CD4-positive, alpha-beta T cell treated with Interferon alpha-2 for 1 hour (primary cell): ENCODE measurements around the gene C1QTNF12.
A peak's percentile ranks its signal among the peaks of the same experiment; 100 is the strongest.
"Not testable (repeated sequence)": the region's sequence is repeated elsewhere in the genome, so short reads cannot be mapped to it uniquely, and the experiment has no call there.

Source experiments
- DNase-seq, 2 donors: peaks; one replicate each; pipeline ENCODE4 v3.0.0-alpha.2; 2020 to 2022

Gene C1QTNF12

DNA sequence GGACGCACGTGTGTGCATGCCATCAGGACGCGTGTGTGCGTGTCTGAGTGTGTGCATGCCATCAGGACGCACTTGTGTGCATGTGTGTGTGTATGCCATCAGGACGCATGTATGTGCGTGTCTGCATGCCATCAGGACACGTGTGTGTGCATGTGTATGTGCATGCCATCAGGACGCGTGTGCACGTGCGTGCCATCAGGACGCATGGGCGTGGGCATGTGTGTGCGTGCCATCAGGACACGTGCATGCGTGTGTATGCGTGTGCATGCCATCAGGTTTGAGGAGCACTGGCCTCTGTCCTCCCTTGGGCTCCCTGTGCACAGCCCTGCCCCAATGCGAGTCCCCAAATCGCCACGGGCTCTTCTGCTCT is 12.6 kb upstream of the C1QTNF12 start:
- no peak for DNase-seq

DNA sequence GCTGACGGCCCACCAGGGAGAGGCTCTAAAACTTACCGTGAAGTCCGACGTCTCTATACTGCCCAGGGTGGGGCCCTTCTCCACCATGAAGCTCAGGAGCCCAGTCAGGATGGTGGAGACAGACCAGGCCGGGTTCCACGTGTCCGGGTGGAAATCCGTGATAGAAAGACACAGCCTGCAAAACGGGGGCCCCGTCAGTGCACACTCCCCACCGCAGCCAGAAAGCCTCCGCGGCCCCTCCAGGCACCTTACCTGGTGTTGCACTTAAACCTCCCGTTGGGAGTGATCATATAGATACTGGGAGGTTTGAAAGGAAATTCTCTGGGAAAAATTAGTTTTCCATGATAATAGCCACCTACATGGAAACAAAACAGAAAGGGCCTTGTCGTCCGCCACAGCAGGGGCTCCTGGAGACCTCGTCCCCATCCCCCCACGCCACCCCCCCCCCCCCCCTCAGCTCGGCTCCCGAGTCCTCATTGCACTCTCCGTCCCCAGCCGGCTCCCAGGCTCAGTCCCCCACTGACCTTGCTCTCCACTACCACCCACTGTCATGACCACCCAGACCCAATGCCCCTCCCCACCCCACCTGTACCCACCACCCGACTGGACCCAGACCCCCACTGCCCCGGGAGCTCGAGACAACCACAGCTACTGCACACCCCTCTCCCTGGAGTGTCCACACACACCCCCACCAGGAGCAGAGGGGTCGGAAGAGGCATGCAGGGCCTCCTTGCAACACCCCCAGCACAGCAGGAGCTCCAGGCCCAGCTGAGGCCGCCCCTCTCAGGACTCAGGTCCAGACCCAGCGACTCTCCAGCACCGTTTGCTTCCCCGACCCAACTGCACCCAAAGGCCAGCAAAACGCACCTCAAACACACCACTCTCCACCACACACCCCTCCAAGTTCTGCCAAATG is 10.7 kb upstream of the C1QTNF12 start:
- no peak for DNase-seq

DNA sequence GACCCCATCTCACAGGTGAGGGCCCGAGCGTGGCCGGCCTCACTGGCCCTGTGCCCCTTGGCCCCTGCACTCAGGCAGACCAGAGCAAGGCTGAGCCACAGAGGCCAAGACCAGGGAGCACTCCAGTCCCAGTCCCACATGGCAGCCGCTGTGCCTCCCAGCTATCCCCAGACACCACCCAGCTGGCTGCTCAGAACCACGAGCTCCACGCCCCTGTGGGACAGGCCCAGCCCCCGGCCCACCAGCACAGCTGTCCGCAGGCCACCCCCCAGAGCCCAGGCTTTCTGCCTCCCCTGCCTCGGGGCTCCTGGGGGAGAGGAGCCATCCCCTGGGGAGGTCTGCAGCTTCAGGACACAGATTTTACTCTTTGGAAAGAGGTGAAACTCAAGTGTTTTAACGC is 9.1 kb upstream of the C1QTNF12 start:
- no peak for DNase-seq

DNA sequence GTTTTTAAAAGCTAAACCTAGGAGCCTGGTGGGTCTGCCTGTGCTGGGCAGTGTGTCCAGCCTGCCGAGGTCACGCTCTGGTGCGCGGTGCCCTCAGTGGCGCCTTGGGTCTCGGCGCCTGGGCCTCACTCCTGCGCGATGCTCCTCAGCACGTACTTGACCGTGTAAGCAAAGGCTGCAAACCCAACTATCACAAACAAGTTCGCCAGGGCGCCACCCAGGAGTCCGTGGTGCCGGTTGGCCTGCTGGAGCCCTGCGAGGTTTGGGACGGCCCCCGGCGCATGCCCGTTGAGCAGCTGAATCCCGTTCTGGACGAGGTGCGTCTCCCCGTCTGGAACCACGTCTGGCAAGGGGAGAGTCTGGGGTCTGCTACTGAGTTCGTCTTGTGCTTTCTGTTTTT is 8.6 kb upstream of the C1QTNF12 start:
- DNase-seq, result no peak

DNA sequence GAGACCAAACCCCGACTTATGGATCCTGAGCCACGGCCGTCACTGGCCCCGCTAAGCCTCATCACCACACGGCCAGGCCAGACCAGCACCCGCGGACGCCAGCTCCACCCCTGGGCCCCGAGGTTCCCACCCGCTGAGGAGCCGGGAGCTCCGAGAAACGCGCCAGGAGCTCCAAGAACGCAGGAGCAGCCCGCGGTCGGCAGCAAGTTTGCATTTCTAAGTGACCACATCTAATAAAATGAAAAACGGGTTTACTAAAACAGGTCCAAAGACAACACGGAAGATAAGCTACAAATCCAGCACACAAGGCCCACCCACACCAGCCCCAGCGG is 8.1 kb upstream of the C1QTNF12 start:
- DNase-seq, result no peak

DNA sequence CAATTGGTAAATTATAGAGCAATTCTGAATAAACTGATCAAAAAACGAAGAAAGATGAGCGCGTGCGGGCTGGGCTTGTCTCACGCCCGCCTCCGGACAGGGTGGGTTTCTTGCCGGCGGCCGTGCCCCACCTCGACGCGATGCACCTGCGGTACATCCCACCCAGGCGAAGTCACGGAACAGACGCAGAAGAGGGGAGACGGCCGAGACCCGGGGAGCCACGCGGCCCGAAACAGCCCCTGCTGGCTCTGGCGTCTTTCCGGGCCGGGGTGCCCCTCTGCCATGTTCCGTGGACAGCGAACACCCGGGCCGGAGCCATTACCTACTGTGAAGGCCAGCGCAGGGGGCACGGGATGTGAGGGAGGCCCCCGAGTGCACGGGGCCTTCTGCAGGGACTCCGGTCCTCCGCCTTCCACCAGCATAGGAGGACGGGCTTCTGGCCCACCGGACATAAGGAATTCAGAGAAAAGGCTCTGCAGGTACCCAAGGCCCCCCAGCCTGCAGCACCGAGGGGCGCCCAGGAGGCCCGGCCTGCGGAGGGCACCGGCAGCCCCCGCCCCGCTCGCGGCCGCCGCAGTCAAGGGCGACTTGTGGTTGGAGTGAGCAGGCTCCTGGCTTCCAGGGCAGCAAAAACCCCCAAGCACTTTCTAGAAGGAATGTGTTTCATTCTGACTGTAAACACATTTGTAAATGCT is 7.6 kb upstream of the C1QTNF12 start:
- no peak for DNase-seq

DNA sequence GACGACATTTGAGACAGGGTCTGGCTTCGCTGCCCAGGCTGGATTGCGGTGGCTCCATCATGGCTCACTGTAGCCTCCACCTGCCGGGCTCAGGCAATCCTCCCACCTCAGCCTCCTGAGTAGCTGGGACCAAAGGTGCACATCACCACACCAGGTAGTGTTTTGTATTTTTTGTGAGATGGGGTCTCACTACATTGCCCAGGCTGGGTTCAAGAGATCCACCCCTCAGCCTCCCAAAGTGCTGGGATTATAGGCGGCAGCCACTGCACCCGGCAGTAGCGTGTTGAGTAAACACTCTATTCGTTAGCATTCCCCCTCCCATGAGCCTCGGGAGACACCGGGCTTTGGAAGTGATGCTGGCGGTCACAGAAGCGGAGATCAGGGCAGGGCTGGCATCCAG is 6.8 kb upstream of the C1QTNF12 start:
- DNase-seq, result no peak

DNA sequence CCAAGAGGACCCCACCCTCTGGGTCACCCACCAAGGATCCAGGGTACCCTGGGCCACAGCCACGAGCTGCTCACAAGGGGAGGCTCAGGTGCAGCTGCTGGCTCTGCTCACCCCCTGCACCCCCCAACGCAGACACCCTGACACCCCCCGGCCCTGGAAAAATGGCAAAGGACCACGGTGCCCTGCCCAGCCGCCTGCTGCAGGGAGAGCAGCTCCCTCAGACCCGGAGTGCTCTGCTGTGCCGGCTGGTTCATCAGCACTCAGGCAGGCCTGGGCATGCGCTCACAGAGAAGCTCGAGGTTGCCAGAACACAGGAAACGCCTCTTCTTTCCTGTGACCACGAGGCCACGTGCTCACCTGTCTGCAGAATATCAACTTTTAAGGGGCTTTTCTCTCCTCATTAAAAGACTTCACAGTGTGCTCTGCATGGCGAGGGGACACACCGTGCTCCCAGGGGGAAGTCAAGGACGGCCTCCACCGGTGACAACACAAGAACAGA is 4.3 kb upstream of the C1QTNF12 start:
- peak in 1 of 2 donors; percentile 70 for DNase-seq

DNA sequence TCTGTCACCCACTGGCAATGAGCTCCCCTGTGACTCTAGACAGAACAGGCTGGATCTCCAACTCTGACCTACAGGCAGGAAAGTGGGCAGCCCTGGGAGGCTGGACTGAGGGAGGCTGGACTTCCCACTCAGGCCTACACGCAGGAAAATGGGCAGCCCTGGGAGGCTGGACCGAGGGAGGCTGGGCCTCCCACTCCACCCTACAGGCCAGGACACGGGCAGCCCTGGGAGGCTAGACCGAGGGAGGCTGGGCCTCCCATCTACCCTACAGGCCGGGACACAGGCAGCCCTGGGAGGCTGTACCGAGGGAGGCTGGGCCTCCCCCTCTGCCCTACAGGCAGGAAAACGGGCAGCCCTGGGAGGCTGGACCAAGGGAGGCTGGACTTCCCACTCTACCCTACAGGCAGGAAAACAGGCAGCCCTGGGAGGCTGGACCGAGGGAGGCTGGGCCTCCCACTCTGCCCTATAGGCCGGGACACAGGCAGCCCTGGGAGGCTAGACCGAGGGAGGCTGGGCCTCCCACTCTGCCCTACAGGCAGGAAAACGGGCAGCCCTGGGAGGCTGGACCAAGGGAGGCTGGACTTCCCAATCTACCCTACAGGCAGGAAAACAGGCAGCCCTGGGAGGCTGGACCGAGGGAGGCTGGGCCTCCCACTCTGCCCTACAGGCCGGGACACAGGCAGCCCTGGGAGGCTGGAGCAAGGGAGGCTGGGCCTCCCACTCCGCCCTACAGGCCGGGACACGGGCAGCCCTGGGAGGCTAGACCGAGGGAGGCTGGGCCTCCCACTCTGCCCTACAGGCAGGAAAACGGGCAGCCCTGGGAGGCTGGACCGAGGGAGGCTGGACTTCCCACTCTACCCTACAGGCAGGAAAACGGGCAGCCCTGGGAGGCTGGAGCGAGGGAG is 1.7 kb upstream of the C1QTNF12 start:
- DNase-seq, result not testable (repeated sequence)

DNA sequence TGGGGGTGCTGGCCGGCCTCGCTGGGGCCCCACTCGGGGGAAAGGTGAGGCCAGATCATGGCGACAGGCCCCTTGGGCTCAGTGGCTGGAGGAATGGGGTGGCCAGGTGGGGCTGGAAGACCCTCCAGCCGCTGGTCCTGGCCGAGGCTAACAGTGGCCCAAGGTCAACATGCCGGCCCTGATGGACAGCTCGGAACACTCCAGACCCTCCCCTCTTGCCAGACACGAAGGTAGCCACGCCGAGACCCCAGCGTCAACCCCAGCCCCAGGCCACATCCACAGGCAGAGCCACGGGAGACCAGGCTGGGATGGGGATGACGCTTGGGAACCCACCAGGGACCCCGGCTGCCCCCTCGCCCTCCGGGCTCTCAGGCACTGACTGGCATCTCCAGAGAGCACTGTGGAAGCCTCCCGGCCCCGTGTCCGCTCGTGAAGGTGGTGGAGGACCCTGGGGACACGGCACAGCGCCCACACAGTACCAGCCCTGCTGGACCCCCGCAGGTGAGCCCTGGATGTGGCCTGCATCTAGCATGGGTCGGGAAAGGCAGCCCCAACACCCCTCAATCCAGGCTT is 905 bp upstream of the C1QTNF12 start:
- DNase-seq, result no peak

DNA sequence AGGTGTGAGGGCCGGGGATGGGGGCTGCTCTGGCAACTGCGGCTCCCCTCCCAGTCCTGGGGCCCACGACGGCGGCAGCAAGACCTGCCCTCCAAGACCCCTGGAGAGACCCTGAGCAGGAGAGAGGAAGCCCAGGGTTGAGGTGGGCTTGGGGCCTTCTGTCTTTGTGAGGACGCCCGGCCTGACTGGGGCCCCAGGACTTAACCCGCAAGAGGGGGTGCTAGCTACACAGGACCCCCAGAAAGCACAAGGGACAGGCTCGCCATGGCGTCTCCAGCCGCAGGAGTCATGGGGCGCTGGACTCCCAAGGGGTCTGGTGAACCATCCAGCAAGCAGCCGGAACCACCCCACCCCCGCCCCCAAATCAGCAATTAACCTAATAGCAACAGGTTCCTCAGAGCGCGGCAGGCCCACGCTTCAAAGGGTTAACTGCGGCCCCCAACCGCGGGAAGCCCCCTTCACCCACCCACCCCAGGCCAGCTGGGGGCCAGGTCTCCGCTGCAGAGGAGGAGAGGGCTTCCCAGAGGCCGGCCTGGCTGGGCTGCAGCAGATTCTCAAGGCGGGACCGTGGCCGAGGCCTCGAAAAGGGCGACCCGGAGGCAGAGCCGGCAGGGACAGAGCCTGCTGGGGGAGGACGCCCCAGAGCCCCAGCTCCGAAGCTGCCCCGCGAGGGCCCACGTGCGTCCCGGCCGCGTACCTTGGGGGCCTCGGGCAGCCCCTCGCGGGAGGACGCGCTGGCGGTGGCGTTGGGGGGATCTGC is 525 bp downstream of the C1QTNF12 start:
- DNase-seq, result no peak

DNA sequence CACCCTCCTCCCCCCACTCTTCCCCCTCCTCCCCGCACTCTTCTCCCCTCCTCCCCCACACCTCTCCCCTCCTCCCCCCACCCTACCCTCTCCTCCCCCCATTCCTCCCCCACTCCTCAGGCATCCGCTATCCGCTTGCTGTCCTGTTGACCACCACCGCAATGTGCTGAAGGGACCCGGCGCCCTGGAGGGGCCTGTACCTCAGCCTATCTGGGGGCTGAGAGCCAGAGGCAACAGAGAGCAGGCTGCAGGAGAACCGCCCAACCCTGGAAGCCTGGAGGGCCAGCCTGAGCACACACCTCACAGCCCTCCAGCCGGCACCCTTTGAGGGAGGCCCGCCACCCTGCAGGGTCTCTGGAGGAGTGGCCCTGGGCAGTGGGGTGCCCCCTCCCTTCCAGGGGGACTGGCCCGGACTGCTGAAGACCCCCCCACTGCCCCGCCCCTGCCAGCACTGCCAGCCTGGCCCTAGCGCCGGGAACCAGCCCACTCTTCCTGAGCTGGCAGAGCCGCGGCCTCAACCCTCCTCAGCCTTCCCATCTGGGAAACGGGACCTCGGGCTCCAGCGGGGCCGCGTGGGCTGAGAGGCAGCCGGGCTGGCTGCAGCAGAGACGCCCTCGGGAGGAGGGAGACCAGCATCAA is 1.2 kb downstream of the C1QTNF12 start:
- no peak for DNase-seq

DNA sequence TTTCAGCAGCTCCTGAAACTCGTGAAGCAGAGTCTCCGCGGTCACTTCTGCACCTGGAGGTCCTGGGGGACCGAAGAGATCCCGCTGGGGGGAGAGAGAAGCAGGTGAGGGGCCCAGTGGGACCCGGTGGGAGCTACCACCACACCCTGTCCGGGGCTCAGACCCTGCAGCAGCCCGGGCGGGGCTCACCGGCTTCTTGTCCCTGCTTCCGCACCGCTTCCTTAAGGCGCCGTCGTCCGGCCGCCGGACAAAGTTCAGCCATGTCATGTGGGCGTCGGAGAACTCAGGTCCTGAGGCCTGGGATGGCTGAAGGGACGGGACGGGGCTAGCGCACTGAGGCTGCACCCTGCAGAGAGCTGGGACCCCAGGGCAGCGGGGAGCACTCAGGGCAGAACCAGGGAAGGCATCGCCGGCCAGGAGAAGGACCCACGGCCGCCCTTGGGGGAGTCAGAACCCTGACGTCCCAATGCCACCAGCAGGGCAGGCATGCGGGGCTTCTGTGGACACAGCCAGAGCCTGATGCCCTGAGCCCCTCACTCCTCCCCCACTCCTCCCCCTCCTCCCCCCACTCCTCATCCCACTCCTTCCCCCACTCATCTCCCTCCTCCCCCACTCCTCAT is 2.2 kb downstream of the C1QTNF12 start:
- no peak for DNase-seq

DNA sequence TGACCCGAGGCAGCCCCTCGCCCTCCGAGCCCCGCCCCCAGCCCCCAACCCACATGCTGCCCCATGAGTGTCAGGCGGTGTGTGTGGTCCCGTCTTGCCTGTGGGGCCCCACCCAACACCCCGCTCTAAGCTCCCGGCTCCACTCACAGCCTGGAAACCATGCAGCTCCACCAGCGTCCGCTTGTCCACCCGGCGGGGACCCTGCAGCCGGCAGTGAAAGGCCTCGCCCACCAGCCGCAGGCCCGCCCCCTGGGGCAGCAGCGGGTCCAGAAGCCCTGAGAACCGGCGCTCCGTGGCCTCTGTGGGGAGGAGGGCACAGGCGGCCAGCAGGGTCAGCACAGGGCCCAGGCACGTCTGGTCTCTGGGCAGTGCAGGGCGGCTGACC is 2.7 kb downstream of the C1QTNF12 start:
- no peak for DNase-seq

DNA sequence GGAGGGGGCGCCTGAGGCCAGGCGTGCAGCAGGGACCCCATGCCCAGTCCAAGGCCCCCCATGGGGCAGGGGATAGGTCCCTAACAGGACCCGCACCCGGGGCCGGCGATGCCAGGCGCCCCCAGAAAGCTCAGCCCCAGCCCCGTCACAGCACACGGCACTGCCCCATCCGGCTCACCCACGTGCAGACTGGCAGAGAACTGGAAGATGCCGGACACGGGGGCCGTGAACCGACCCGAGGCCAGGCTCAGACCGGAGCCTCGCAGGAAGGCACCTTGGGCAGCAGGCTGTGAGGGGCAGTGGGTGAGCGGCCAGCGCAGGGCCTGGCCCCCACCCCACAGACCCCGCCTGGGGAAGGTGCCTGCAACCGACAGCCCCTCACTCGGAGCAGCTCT is 3.3 kb downstream of the C1QTNF12 start:
- no peak for DNase-seq

DNA sequence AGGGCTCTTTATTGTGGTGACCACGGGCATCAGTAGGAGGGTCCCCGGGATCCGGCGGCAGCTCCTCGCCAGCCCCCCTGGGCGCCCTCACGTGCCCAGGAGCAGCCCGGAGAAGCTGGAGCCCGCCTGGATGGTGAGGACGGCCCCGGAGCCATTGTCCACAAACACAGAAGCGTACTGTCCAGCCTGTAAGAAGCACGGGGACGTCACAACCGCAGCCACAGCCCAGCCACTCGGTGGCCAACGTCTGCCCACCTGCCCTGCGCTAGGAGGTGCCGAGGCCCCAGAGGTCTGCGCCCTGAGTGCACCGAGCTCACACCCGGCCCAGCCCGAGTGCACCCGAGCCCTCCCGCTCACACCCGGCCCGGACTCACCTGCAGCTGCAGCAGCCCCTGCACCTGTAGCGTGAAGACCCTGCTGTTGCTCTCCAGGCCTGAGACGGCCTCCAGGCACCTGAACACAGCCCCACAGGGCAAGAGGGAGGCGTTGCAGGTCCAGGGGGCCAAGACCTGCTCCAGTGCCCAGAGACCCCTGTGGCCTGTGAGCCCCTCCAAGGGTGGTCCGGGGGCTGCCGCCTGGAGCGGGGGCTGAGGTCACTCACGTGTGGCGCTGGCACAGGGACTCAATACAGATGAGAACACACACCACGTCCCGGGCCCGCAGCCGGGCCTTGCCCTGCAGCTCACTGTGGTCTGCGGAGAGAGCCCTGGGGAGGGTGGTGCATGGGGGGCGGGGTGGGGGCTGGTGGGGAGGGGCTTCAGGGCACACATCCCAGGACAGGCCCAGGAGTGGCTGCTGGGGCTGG is 3.9 kb downstream of the C1QTNF12 start:
- no peak for DNase-seq

DNA sequence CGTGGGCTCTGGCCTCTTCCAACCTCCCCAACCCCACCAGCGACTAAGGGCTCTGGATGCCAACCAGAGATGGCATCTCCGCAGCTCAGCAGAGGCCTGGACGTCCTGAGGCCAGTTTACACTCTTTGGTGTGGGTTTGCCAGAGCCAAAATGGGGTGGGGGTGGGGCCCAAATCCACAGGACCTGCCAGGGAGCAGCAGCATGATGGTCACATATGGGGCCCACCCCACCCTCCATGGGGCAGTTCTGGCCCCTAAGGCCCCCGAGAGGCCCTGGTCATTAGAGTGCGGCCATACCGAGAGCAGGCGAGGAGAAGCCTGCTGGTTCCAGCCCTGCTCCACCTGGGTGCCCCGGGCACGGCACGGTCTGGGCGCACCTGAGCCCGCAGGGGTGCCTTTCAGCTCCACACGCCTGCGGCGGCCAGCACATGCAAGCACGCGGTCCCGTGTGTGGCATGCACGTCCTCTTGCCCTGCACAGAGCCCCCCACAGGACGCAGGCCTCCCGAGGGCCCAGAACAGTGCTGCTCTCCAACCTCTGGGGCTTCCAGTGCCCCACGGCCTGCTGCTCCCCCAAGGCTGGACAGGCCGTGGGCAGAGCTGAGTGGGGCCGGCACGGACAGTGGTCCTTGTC is 4.8 kb downstream of the C1QTNF12 start:
- DNase-seq, result no peak

DNA sequence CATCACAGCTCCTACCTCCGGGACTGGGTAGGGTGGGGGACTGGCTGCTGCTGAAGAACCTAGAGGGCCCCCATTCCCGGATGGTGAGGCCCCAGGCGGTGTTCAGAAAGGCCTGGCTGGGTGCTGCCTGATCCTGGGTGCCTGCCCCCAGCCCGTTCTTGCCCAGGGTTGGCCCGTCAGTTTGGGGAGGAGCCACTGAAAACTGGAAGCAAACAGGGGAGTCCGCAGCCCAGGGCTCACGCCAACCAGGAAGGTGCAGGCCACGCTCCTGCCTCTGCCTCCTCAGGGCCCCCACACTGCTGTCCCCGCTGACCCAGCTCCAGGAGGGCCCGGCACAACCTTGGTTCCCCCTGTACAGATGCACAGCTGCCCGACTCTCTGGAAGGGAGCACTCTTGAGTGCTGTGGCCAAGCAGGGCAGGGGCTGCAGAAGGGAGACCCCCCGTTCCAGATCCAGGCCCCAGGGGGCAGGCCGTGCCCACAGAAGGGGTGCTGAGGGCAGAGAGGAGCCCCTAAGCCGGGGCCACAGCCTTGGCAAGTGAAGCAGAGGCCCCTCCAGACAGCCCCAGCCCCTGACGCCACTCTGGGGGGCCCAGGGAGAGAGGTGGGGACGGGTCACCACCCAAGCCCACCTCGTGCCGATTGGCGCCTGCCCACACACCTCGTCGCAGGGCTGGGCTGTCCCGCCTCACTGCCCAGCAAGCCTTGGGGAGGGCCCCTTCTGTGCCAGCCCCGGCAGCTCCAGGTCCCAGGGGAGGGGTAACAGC is 5.5 kb downstream of the C1QTNF12 start:
- DNase-seq, result no peak

DNA sequence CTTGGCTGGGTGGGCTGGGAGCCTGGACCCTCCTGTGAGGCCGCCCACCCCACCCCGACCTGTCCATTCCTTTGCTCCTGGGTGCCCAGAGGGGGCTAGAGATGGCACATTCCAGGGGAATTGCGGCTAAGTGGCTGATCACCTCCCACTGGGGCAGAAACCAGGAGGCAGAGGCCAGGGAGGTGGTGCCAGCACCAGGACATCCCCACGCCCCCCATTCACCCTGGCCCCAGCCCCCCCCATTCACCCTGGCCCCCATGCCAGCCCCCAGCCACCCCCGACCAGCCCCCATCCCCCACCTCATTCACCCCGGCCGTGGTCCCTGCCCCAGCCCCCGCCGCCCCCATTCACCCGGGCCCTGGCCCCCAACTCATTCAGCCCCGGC is 6.2 kb downstream of the C1QTNF12 start:
- no peak for DNase-seq
